Neural crest cell (in vitro differentiated cells): ENCODE measurements around the gene SLC6A6. TPM values are rescaled to one million over a fixed set of nuclear protein-coding genes. Genes with fewer than 3 reads are reported as not detected.

ENCODE experiments used
- DNase-seq: peaks from one replicate; pipeline ENCODE4 v3.0.0; 2021; ENCODE audit warnings: low read depth, mixed read lengths, low spot score
- H3K27ac Mint-ChIP-seq: one replicate; pipeline ENCODE4 v1.8.0; 2021; ENCODE audit warnings: mild to moderate bottlenecking, mixed read lengths; ENCODE audit not compliant: unreplicated experiment
- H3K27me3 Mint-ChIP-seq: 2 replicates; pipeline ENCODE4 v1.8.0; 2021; ENCODE audit warnings: low read depth, mild to moderate bottlenecking, mixed read lengths
- H3K36me3 Mint-ChIP-seq: 2 replicates; pipeline ENCODE4 v1.8.0; 2021; ENCODE audit warnings: low read depth, mild to moderate bottlenecking, mixed read lengths
- H3K4me1 Mint-ChIP-seq: 2 replicates; pipeline ENCODE4 v1.8.0; 2021; ENCODE audit warnings: mixed read lengths
- H3K4me3 Mint-ChIP-seq: one replicate; pipeline ENCODE4 v1.8.0; 2021; ENCODE audit warnings: mild to moderate bottlenecking, mixed read lengths
- H3K9me3 Mint-ChIP-seq: 2 replicates; pipeline ENCODE4 v1.8.0; 2021; ENCODE audit warnings: mixed read lengths
- CTCF ChIP-seq: fragments of 200-600 bp; sonication (generic); conservative IDR thresholded peaks from 2 replicates; pipeline ENCODE4 v1.5.0; 2021; ENCODE audit warnings: antibody characterized with exemption, mild to moderate bottlenecking
- total RNA-seq: library from RNA; stranded (reverse); gene quantifications from 2 replicates; pipeline ENCODE4 v1.2.1, GENCODE V29; 2021

The SLC6A6 gene
- total RNA-seq, 1 donor from 2014 or later, result 33.8 TPM

GRCh38 chr3:14534516-14535191 lies 132.2 kb downstream of the SLC6A6 start:
- Mint-ChIP-seq H3K27ac (peak overlapping the region; percentile 74), H3K4me1 (peaks cover 44% of the 10 kb centered on the region), H3K4me3 (peak overlapping the region; percentile 35), H3K36me3 (no peaks in the 10 kb centered on the region), H3K27me3 (peaks cover 4% of the 10 kb centered on the region), H3K9me3 (no peaks in the 10 kb centered on the region)
- no peak for DNase-seq
- no peak for TF ChIP-seq CTCF

GRCh38 chr3:14535616-14536015 lies 133.2 kb downstream of the SLC6A6 start:
- H3K27ac Mint-ChIP-seq, result no peak overlapping the region
- peaks cover 4% of the 10 kb centered on the region for H3K27me3 Mint-ChIP-seq
- no peak overlapping the region for H3K4me3 Mint-ChIP-seq
- H3K4me1 Mint-ChIP-seq, result peaks cover 47% of the 10 kb centered on the region
- no peak for TF ChIP-seq CTCF
- DNase-seq, result no peak
- H3K36me3 Mint-ChIP-seq, result no peaks in the 10 kb centered on the region
- H3K9me3 Mint-ChIP-seq, result no peaks in the 10 kb centered on the region

- no peak overlapping the region for H3K27ac Mint-ChIP-seq
- no peak for TF ChIP-seq CTCF
- no peaks in the 10 kb centered on the region for H3K9me3 Mint-ChIP-seq
- H3K27me3 Mint-ChIP-seq, result peaks cover 4% of the 10 kb centered on the region
- DNase-seq, result no peak
- H3K4me1 Mint-ChIP-seq, result peaks cover 48% of the 10 kb centered on the region
- H3K4me3 Mint-ChIP-seq, result no peak overlapping the region
- no peaks in the 10 kb centered on the region for H3K36me3 Mint-ChIP-seq
Measured at GRCh38 chr3:14536055-14536815, 133.8 kb downstream of the SLC6A6 start.

DNA sequence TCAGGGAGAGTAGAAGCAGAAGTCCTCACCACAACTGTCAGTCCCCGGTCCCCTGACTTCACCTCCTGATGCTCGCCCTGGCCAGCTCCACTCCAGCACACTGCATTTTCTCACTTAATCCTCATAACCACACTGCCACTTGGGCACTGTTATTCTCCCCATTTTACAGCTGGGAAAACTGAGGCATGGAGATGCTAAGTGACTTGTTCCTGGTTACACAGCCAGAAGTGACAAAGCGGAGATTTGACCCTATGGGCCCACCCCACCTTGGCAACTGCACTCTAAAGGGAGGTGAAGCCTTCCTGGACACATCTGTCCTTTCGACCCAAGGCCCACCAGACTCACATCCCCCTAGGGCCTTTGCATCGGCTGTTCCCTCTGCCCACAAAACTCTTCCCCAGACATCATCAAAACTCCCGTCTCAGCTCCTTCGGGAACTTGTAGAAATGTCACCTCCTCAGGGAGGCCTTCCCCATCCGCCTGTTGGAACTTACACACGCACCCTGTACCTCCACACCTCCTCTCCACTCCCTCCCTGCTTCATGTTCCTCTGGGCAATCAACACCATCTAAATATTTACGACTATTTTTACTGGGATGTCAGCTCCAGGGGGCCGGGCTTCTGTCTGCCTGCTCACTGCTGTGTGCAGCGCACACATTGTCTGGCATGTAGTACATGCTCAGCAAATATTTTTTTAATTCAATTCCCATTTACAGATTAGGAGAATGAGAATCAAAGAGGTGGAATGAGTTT lies 134.6 kb downstream of the SLC6A6 start:
- no peak for TF ChIP-seq CTCF
- peaks cover 48% of the 10 kb centered on the region for H3K4me1 Mint-ChIP-seq
- H3K27ac Mint-ChIP-seq, result peak overlapping the region; percentile 55
- peaks cover 4% of the 10 kb centered on the region for H3K27me3 Mint-ChIP-seq
- no peaks in the 10 kb centered on the region for H3K9me3 Mint-ChIP-seq
- H3K36me3 Mint-ChIP-seq, result no peaks in the 10 kb centered on the region
- DNase-seq, result no peak
- no peak overlapping the region for H3K4me3 Mint-ChIP-seq

DNA sequence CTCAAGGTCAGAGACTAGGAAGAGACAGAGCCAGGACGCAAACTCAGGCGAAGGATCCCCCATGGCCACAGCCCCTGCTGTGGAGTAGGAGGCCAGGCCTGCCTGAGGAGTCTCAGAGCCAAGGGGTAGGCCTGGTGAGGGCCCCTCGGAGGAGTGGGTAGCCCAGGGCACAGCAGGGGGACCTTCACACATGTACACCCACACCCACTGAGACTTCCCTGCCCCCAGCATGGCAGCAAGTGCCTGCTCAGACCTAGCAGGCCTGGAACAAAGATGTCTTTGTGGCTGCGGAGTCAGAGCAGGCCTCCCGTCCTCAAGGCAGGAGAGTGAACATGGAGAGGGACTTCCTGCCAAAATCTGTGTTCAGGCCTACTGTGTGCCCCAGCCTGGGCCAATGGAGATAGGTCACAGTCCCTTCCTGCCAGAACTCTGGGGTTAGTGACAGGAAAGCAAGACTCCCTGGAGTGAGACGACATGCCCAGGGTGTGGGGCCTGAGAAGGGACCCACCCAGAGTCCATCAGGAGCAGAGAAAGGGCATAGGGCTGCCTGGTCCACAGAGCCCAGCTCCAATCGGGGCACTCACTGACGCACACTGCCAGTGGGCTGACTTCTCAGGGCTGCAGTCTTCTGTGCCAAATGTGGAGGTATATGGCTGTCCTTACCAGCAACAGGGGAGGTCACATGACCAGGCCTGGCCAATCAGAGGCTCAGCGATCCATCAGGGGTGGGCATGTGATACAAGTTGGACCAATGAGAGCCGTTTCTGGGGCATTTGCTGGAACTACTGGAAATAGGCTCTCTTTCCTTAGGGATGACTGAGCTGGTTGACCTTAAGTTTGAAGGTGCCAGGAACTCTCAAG lies 135.4 kb downstream of the SLC6A6 start:
- peaks cover 4% of the 10 kb centered on the region for H3K27me3 Mint-ChIP-seq
- TF ChIP-seq CTCF, result no peak
- no peaks in the 10 kb centered on the region for H3K36me3 Mint-ChIP-seq
- H3K27ac Mint-ChIP-seq, result peak overlapping the region; percentile 97
- no peak overlapping the region for H3K4me3 Mint-ChIP-seq
- DNase-seq, result peak; percentile 25
- H3K4me1 Mint-ChIP-seq, result peaks cover 48% of the 10 kb centered on the region
- H3K9me3 Mint-ChIP-seq, result no peaks in the 10 kb centered on the region
